ENCODE data around the gene MRPL11. TPM values are rescaled to one million over a fixed set of nuclear protein-coding genes. Genes with fewer than 3 reads are reported as not detected.

Gene MRPL11
- total RNA-seq, result 41.3 and 44.1 TPM in 2 replicates

GRCh38 chr11:66438504-66439466 lies at the start of gene MRPL11:
MRPL11 (minus strand) TSS chr11:66438848; CDS start chr11:66438754, 94 bp downstream.

DNA sequence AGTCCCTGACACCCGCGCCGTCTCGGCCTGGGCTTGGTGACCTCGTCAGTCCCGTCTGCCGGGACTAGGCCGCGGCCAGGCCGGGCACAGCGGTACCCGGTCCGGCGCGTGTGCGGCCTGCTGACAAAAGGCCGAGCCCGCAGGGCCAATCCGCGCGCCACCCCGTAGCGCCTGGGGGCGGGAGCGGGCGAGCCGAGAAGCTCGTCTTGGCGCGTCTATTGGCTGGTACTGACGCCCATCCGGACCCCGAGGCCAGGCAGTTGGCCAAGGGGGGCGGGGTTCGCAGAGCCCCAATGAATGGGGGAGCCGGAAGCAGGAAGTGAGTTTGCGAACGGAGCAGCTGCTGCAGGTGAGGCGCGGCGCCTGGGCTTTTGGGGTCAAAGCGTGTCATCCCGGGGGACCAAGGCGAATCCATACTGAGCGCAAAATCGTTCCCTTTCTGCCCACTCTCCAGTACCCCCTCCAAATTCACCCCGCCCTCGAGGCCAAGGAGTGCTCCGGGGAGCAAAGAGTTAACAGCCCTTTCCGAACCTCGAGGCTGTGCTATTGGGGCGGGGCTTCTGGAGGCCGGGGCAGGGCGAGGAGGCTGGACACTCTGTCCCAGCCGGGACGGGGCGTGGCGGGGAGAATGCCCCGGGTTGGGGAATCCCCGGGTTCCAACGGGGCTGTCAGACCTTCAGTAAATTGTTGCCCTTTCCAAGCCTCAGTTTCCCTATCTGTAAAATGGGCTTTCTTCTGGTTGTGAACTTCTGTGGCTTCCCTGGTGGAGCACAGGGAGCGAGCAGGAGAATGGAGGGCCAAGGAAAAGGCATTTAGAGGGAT lies 41.7 kb upstream of the MRPL11 start, which contains the start of gene DPP3:
TSS of gene DPP3 (plus strand) at position 318 of the 822 bp plus-strand sequence. CDS start 1,767 bp downstream, outside the sequence.

GRCh38 chr11:66466225-66467033 lies 27.8 kb upstream of the MRPL11 start, which contains the start of gene PELI3:
PELI3 (plus strand) TSS chr11:66466905; CDS start chr11:66468129, 1,224 bp downstream.

DNA sequence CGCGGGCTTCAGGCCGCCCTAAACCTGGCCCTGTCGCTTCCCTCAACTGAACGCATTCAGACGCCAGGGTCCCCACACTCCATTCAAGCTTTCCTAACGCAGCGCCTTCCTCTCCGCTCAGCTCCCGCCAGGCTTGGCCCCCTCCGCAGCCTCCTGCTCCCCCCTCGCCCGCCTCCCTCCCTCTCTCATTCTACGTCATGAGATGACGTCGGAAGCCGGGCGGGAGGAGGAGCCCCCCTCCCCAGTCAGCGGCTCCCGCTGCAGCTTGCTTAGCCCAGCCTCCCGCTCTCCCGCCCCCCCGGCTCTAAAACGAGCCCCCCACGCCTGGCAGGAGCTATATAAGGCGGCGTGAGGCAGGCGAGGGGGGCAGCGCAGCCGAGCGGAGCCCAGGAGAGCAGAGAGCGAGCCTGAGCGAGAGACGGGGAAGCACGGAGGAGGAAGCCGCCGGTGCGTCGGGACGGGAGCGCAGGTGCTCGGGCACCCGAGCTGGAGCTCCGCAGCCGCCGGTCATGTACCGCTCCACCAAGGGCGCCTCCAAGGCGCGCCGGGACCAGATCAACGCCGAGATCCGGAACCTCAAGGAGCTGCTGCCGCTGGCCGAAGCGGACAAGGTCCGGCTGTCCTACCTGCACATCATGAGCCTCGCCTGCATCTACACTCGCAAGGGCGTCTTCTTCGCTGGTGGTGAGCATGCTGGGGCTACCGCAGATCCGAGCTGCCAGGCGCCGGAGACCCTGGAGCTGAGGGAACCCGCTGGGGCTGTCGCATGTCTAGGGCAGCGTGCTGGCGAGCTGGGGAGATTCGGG lies 17.8 kb downstream of the MRPL11 start, which contains the start of gene NPAS4:
TSS of gene NPAS4 (plus strand) at position 365 of the 806 bp plus-strand sequence. CDS start at position 510, 145 bp downstream.

Other genes starting within 250 kb of the MRPL11 start
- 13.4 and 26.9 TPM in 2 replicates for gene KLC2, start 181.1 kb downstream of the MRPL11 start, total RNA-seq
- 75.9 and 80.9 TPM in 2 replicates for gene RAB1B, start 170.2 kb downstream of the MRPL11 start, total RNA-seq
- 0.09 TPM in 2 replicates for gene CNIH2, start 160.7 kb downstream of the MRPL11 start, total RNA-seq
- 186 and 228 TPM in 2 replicates for gene YIF1A, start 149.7 kb downstream of the MRPL11 start, total RNA-seq
- 0.66 TPM in 1 of 2 replicates, not detected in the other for gene TMEM151A, start 147.0 kb downstream of the MRPL11 start, total RNA-seq
- under 0.01 and 1.1 TPM in 2 replicates for gene CD248, start 121.8 kb downstream of the MRPL11 start, total RNA-seq
- 5.9 and 8.3 TPM in 2 replicates for gene RIN1, start 102.4 kb downstream of the MRPL11 start, total RNA-seq
- 65.0 and 79.7 TPM in 2 replicates for gene BRMS1, start 93.7 kb downstream of the MRPL11 start, total RNA-seq
- 23.8 and 31.3 TPM in 2 replicates for gene B4GAT1, start 91.2 kb downstream of the MRPL11 start, total RNA-seq
- 0.09 and 0.28 TPM in 2 replicates for gene SLC29A2, start 67.1 kb downstream of the MRPL11 start, total RNA-seq
- not detected in 2 replicates for gene NPAS4, start 17.8 kb downstream of the MRPL11 start, total RNA-seq
- 3.4 and 6.0 TPM in 2 replicates for gene PELI3, start 28.1 kb upstream of the MRPL11 start, total RNA-seq
- gene DPP3, start 41.6 kb upstream of the MRPL11 start, total RNA-seq, result 56.5 and 75.1 TPM in 2 replicates
- 16.1 and 25.9 TPM in 2 replicates for gene BBS1, start 71.8 kb upstream of the MRPL11 start, total RNA-seq
- 13.4 and 15.0 TPM in 2 replicates for gene ZDHHC24, start 107.2 kb upstream of the MRPL11 start, total RNA-seq
- 0.09 TPM in 1 of 2 replicates, not detected in the other for gene ACTN3, start 108.1 kb upstream of the MRPL11 start, total RNA-seq
- gene CTSF, start 129.8 kb upstream of the MRPL11 start, total RNA-seq, result 18.2 and 26.3 TPM in 2 replicates
- gene CCDC87, start 154.2 kb upstream of the MRPL11 start, total RNA-seq, result 0.18 and 0.28 TPM in 2 replicates
- 31.5 and 32.6 TPM in 2 replicates for gene CCS, start 154.3 kb upstream of the MRPL11 start, total RNA-seq
- 20.1 and 26.7 TPM in 2 replicates for gene RBM14, start 177.8 kb upstream of the MRPL11 start, total RNA-seq
- 152 and 160 TPM in 2 replicates for gene RBM4, start 199.9 kb upstream of the MRPL11 start, total RNA-seq
- 21.3 and 27.1 TPM in 2 replicates for gene RBM4B, start 239.0 kb upstream of the MRPL11 start, total RNA-seq

Measured in endothelial cell of coronary artery (primary cell).